Subcutaneous adipose tissue (tissue), 4 donors: Measurements from ENCODE around the gene FTO. TPM values are rescaled to one million over a fixed set of nuclear protein-coding genes. Genes with fewer than 3 reads are reported as not detected.

Experiments used
- total RNA-seq, 4 donors: library from RNA; depleted of rRNA; stranded (reverse); fragments of >200 nt; gene quantifications; one replicate each; pipeline ENCODE4 v1.1.0, GENCODE V29; 2016
- TF ChIP-seq, protein P1 (sequence below): fragments of 450-650 bp; IDR thresholded peaks from one replicate; pipeline ENCODE4 v1.5.1; 2016; ENCODE audit warnings: low read depth, mild to moderate bottlenecking, control low read depth, antibody characterized with exemption, moderate library complexity

Gene FTO
- total RNA-seq, 4 donors from 2014 or later = 74.3 to 102 (median 90.9) TPM

DNA sequence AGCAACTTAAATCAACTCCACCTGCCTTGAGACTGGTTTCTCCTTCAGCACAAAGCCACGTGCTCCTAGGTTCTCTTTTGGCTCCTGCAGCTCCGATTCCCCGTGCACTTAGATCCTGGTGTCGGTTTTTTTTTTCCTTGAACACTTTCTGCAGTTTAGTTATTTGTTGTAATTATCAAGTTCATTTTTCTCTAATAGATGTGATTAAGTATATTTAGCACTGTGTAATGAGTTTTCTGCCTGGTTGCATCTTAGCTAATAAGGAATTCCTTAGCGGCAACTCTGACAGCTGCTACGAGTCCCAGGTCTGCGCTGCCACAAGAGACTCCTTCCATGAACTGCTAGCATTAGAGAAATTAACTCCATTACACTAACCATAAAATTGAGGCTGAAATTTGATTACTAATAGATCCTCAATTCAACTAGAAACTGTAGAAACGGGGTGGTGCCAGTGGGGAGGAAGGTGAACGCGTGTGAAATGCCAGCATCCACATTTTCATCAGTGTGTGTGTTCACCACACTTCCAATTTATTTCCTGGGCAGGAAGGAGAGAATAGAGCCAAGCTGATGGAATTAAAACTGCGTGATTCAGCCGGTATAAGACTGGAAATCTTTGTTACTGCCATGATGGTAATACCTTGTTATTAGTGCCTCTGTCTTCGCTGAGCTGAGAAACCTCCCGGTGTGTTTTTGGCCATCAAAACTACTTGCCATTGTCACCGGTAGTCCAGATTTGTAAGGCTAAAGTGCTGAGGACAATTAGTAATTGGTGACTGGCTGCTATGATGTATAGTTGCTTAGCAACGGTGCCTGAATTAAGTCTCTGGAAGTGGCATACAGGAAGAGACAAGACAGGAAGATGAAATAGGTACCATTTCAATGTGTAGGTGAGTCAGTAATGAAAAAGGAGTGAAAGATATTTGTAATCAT is 350.2 kb downstream of the FTO start:
- TF ChIP-seq, protein P1, sequence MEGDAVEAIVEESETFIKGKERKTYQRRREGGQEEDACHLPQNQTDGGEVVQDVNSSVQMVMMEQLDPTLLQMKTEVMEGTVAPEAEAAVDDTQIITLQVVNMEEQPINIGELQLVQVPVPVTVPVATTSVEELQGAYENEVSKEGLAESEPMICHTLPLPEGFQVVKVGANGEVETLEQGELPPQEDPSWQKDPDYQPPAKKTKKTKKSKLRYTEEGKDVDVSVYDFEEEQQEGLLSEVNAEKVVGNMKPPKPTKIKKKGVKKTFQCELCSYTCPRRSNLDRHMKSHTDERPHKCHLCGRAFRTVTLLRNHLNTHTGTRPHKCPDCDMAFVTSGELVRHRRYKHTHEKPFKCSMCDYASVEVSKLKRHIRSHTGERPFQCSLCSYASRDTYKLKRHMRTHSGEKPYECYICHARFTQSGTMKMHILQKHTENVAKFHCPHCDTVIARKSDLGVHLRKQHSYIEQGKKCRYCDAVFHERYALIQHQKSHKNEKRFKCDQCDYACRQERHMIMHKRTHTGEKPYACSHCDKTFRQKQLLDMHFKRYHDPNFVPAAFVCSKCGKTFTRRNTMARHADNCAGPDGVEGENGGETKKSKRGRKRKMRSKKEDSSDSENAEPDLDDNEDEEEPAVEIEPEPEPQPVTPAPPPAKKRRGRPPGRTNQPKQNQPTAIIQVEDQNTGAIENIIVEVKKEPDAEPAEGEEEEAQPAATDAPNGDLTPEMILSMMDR = no peak

DNA sequence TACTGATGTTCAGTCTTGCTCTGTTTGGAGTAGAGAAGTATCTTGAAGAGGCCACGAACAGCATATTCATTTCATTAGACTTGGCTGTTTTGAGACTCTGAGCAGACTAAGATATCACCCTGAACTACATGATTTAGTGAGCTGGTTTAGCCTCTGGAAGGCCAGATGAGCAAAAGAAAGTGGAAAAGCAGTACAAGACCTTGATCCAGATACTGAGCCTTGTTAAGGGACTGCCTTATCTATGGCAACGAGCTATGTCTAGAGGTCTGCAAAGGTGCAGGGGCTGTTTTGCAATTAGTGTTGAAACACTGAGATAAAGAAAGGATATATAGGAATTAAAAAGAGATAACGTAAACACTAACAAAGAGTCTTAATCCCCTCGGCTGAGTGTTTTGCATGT is 351.2 kb downstream of the FTO start:
- TF ChIP-seq, protein P1 = no peak

DNA sequence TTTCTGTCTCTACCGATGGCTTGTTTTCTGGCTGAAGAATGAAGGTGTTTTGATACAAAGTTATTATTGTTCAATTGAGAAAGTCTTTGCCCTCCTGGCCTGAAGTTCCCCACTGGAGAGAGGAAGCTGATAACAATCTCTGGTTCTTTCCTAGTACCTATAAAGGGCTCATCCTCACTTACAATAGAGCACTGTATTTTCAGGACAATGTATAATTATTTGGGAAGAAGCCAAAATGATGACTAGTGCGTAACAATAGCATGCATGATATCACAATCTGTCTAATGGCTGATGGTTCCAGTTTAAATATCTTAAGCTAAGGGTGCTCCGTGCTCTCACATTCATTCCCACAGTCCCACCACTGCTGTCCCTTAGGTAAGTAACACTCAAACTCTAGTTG is 351.9 kb downstream of the FTO start:
- TF ChIP-seq, protein P1 = no peak

DNA sequence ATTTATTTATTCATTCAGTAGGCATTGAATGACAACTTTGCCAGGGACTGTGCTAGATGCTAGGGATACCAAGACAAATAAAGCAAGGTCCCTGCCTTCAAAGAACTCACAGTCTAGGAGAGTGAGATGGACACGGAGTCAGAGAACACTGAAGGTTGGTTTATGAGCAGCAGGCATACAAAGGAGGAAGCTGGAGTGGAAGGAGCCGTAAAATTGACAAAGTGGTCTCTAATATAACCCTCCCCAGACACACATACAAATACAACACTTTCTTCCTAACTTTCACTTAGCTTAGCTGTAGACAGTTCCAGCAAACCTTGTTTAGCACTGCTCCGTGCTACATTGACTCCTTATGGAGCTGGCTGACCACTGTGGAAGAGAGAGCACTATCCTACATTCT is 353.0 kb downstream of the FTO start:
- TF ChIP-seq, protein P1 = no peak

DNA sequence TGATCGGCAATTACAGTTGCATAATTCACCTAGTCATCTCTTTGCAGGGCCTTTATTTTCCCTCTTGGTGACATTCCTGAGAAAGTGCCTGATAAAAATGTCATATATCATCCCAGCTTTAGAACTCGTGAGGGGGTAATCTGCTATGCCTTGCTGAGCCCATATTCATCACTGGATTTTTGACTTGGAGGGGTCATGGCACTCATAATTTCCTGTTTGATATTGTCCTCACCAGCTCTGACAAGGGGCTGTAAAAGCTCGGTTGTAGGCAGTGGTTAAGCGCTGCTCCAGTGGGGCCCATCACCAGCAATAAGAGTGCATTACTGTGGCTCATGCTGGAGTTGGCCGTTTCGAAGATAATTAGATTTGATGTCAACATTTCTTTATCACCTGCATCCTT is 355.4 kb downstream of the FTO start:
- TF ChIP-seq, protein P1 = no peak

DNA sequence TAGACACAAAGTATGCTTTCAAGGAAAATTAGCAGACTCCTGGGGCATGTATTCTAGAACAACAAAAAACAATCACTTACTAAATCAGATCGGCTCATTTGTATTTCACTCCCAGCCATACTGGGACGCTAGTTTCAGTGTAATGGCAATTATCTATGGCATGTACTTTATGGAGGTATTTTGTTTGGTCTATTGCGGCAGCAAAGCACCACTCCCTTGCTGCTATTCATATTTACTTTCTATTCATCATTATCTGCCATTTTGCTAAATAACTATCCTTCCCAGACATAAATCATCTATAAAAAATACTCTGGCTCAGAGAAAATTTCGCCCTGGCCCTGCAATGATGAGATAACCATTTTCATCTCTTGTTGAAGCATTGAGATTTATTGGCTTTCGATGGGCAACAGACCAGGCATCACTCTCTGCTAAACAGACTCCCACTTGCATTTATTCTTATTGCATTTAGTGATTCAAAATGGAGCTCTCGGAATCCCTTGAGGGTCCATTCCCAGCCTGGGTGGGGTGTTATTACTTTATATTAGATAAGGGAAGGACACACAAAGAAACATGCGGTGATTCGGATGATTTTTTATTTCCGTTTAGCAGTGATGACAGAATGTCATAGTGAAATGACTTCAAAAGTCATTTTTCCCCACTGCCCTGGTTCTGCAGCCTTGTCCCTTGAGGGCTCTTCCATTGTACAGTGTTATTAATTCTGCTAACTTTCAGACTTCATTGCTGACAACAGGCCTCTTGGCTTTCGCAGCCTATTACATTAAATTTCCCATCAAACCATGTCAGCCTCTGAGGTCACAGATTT is 356.9 kb downstream of the FTO start:
- TF ChIP-seq, protein P1 = no peak

DNA sequence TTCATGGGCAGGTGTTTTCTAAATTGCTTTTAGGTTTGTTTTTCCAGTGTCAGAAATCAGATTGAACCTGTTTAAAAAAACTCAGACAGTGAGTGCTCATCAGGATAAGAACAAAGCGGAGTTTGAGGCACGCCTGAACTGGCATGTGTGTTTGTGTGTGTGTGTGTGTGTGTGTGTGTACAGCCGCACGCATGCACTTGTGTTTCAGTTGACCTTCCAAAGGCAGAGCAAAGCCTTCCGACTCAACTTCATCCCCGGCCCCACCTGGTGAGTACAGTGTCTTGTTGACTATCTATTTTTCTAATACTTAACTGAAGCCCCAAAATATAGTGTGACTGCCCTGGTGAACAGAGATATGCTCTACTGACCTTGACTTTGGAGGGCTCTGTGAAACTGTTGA is 357.5 kb downstream of the FTO start:
- TF ChIP-seq, protein P1 = no peak
